ENCODE data around the gene SARNP. TPM values are rescaled to one million over a fixed set of nuclear protein-coding genes. Genes with fewer than 3 reads are reported as not detected.

SARNP gene
- total and polyA plus RNA-seq, 9 of the 15 experiments (the other 6 are each of a cell fraction or from before 2014, with no cell fraction given), result 70.1 to 400 (median 198) TPM

GRCh38 chr12:55797550-55797949 lies 20.0 kb downstream of the SARNP start (continued):
- TF ChIP-seq BCLAF1 (IDR thresholded peaks at IDR 0.05; ENCODE audit: borderline replicate concordance in 1 of 2, control insufficient read depth in 1 of 2, low read depth in 2 of 2, low read length in 1 of 2) (no peak), PRMT5 (CRISPR knock-in tag; IDR thresholded peaks at IDR 0.05) (no peak), EP400 (IDR thresholded peaks at IDR 0.05) (no peak)
- TF ChIP-seq, protein P1, sequence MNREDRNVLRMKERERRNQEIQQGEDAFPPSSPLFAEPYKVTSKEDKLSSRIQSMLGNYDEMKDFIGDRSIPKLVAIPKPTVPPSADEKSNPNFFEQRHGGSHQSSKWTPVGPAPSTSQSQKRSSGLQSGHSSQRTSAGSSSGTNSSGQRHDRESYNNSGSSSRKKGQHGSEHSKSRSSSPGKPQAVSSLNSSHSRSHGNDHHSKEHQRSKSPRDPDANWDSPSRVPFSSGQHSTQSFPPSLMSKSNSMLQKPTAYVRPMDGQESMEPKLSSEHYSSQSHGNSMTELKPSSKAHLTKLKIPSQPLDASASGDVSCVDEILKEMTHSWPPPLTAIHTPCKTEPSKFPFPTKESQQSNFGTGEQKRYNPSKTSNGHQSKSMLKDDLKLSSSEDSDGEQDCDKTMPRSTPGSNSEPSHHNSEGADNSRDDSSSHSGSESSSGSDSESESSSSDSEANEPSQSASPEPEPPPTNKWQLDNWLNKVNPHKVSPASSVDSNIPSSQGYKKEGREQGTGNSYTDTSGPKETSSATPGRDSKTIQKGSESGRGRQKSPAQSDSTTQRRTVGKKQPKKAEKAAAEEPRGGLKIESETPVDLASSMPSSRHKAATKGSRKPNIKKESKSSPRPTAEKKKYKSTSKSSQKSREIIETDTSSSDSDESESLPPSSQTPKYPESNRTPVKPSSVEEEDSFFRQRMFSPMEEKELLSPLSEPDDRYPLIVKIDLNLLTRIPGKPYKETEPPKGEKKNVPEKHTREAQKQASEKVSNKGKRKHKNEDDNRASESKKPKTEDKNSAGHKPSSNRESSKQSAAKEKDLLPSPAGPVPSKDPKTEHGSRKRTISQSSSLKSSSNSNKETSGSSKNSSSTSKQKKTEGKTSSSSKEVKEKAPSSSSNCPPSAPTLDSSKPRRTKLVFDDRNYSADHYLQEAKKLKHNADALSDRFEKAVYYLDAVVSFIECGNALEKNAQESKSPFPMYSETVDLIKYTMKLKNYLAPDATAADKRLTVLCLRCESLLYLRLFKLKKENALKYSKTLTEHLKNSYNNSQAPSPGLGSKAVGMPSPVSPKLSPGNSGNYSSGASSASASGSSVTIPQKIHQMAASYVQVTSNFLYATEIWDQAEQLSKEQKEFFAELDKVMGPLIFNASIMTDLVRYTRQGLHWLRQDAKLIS (CRISPR knock-in tag; IDR thresholded peaks at IDR 0.05), result no peak

All from K562 (cell line).